ENCODE results near the gene KLHL24.
"Not testable (repeated sequence)": the region's sequence is repeated elsewhere in the genome, so short reads cannot be mapped to it uniquely, and the experiment has no call there.

- not testable (repeated sequence) for TF ChIP-seq CTCF, POLR2A (IDR thresholded peaks at IDR 0.05)
Measured at GRCh38 chr3:183640635-183641034, 5.2 kb downstream of the KLHL24 start.
